Endothelial cell of umbilical vein (primary cell): ENCODE data around the gene CDK5RAP2. TPM values are rescaled to one million over a fixed set of nuclear protein-coding genes. Genes with fewer than 3 reads are reported as not detected.

Experiments used
- BruUV-seq: library from RNA; stranded (reverse); fragments of 400-500 nt; replicated peaks from 2 replicates; lab custom pipeline; 2021; lab: Mats Ljungman, UMichigan
- CTCF ChIA-PET: fragments of 300-600, 350-600 bp; sonication (Branson Sonifier 250); formaldehyde crosslinking; loops from one replicate; lab custom pipeline; 2021; ENCODE audit warnings: antibody characterized with exemption, inconsistent platforms; lab: Charles Lee
- POLR2A ChIA-PET: fragments of 300-600, 350-600 bp; sonication (Branson Sonifier 250); formaldehyde crosslinking; loops from one replicate; lab custom pipeline; 2021; ENCODE audit warnings: antibody characterized with exemption, inconsistent platforms; lab: Charles Lee
- DNase-seq: peaks from one replicate; pipeline ENCODE4 v3.0.0-alpha.2; 2011; ENCODE audit warnings: low read depth, low spot score
- FAIRE-seq: peaks from 2 replicates; lab custom pipeline; 2011; peaks lifted over from hg19 to GRCh38; lab: Jason Lieb, UNC
- H2AFZ ChIP-seq: 2 replicates; pipeline ENCODE4 v1.6.0; 2012; ENCODE audit warnings: low read depth, low read length, control low read depth, inconsistent platforms
- H3K27ac ChIP-seq: 2 replicates; pipeline ENCODE4 v1.5.1; 2011; ENCODE audit warnings: low read depth, mild to moderate bottlenecking, control low read depth, low read length, moderate library complexity; ENCODE audit not compliant: insufficient read depth
- H3K27me3 ChIP-seq, 2 experiments: 2 replicates each; pipeline versions ENCODE4 v1.6.0 to v1.6.1; 2011; ENCODE audit warnings: low read length in 2 of 2, mixed read lengths in 1 of 2; ENCODE audit not compliant: control insufficient read depth in 2 of 2, insufficient read depth in 2 of 2
- H3K36me3 ChIP-seq, 2 experiments: 2 replicates in 1 of 2; 3 replicates in 1 of 2; pipeline ENCODE4 v1.5.1; 2011; ENCODE audit warnings: low read length in 2 of 2, mild to moderate bottlenecking in 1 of 2, moderate library complexity in 1 of 2; ENCODE audit not compliant: control insufficient read depth in 2 of 2, insufficient read depth in 2 of 2; ENCODE audit errors: extremely low read depth in 1 of 2
- H3K4me1 ChIP-seq: 3 replicates; pipeline ENCODE4 v1.5.1; 2011; ENCODE audit warnings: mild to moderate bottlenecking, low read length; ENCODE audit not compliant: control insufficient read depth, insufficient read depth; ENCODE audit errors: extremely low read depth
- H3K4me2 ChIP-seq: 2 replicates; pipeline ENCODE4 v1.6.1; 2011; ENCODE audit warnings: low read length, control low read depth, mixed read lengths; ENCODE audit not compliant: insufficient read depth
- H3K4me3 ChIP-seq, 3 experiments: fragments of 200-600 bp in 1 of 3; sonication (generic), shearing (Covaris generic) in 1 of 3; replicated peaks in 1 of 3; 2 replicates each; pipeline ENCODE4 v1.5.1; 2011 to 2016; ENCODE audit warnings: control low read depth in 3 of 3, low read length in 3 of 3, mild to moderate bottlenecking in 2 of 3, inconsistent platforms in 1 of 3, low read depth in 1 of 3, moderate library complexity in 1 of 3; ENCODE audit not compliant: insufficient read depth in 1 of 3
- H3K79me2 ChIP-seq: 2 replicates; pipeline ENCODE4 v1.6.0; 2012; ENCODE audit warnings: low read length, inconsistent platforms; ENCODE audit not compliant: control insufficient read depth, insufficient read depth
- H3K9ac ChIP-seq: replicated peaks from 2 replicates; pipeline ENCODE3; 2011; ENCODE audit warnings: low read length, control low read depth; ENCODE audit not compliant: insufficient read depth; ENCODE audit errors: extremely low read depth
- H3K9me1 ChIP-seq: replicated peaks from 3 replicates; pipeline ENCODE4 v1.6.0; 2011; ENCODE audit warnings: mild to moderate bottlenecking, low read length; ENCODE audit not compliant: control insufficient read depth, insufficient read depth; ENCODE audit errors: extremely low read depth
- H3K9me3 ChIP-seq: replicated peaks from 2 replicates; pipeline ENCODE4 v1.5.1; 2012; ENCODE audit warnings: low read length, inconsistent platforms; ENCODE audit not compliant: control insufficient read depth, insufficient read depth
- H4K20me1 ChIP-seq: replicated peaks from 2 replicates; pipeline ENCODE3; 2011; ENCODE audit warnings: mild to moderate bottlenecking, low read length; ENCODE audit not compliant: control insufficient read depth, insufficient read depth; ENCODE audit errors: extremely low read depth
- EZH2 ChIP-seq: IDR thresholded peaks from 2 replicates; pipeline ENCODE4 v1.6.1; 2012; ENCODE audit warnings: borderline replicate concordance, low read depth, mild to moderate bottlenecking, moderate library complexity, low read length, inconsistent platforms; ENCODE audit not compliant: severe bottlenecking
- FOS ChIP-seq: IDR thresholded peaks from 2 replicates; pipeline ENCODE4 v1.6.1; 2011; ENCODE audit warnings: mild to moderate bottlenecking, low read length, moderate library complexity, borderline replicate concordance; ENCODE audit not compliant: insufficient read depth
- GATA2 ChIP-seq: IDR thresholded peaks from 2 replicates; pipeline ENCODE4 v1.7.0; 2011; ENCODE audit warnings: low read depth, mild to moderate bottlenecking, moderate library complexity, mixed read lengths, low read length; ENCODE audit not compliant: insufficient read length, insufficient read depth
- JUN ChIP-seq: IDR thresholded peaks from 2 replicates; pipeline ENCODE4 v1.6.1; 2011; ENCODE audit warnings: borderline replicate concordance, low read depth; ENCODE audit not compliant: insufficient read length, insufficient read depth
- MYC ChIP-seq: IDR thresholded peaks from one replicate; pipeline ENCODE4 v1.6.1; 2011; ENCODE audit warnings: mild to moderate bottlenecking, low read depth, low read length
- POLR2A ChIP-seq: IDR thresholded peaks from 2 replicates; pipeline ENCODE4 v1.6.1; 2012; ENCODE audit warnings: low read depth, mild to moderate bottlenecking, control low read depth, low read length
- POLR2AphosphoS5 ChIP-seq: IDR thresholded peaks from 2 replicates; pipeline ENCODE4 v1.6.1; 2012; ENCODE audit warnings: low read depth, mild to moderate bottlenecking, control low read depth, low read length, moderate library complexity; ENCODE audit not compliant: insufficient read depth
- dilution Hi-C: fragments of 300-500 bp; cut with MboI; formaldehyde crosslinking; loops from one replicate; pipeline ENCODE4 v1.15.0; 2019; ENCODE audit warnings: low sequenced_read_pairs; ENCODE audit not compliant: extremely low pct_ligation_motif_present
- intact Hi-C: fragments of 100-400 bp; cut with micrococcal nuclease; formaldehyde crosslinking; loops from one replicate; pipeline ENCODE4 v1.10.0; 2022
- polyA plus RNA-seq, 4 experiments: library from polyadenylated mRNA; depleted of rRNA in 3 of 4; stranded (reverse) in 3 of 4; unstranded in 1 of 4; fragments of >200 nt; gene quantifications; 2 replicates each; pipeline versions ENCODE4 v1.2.1 to v1.2.3, GENCODE V29; 2011 to 2012; ENCODE audit warnings: missing spikeins in 1 of 4
- total RNA-seq: library from RNA; stranded (reverse); gene quantifications from 2 replicates; pipeline ENCODE4 v1.2.3, GENCODE V29; 2021
- TF ChIP-seq, protein P1 (sequence below), 2 donors: IDR thresholded peaks; 1 replicate in 1 of 2; 2 replicates in 1 of 2; pipeline ENCODE4 v1.5.1; 2011; ENCODE audit warnings: low read length in 2 of 2, mild to moderate bottlenecking in 2 of 2, moderate library complexity in 2 of 2, control low read depth in 1 of 2, inconsistent platforms in 1 of 2, low read depth in 1 of 2; ENCODE audit not compliant: insufficient read depth in 1 of 2; ENCODE audit errors: extremely low read depth in 1 of 2
- TF ChIP-seq, protein P2 (sequence below): IDR thresholded peaks from 2 replicates; pipeline ENCODE4 v1.6.1; 2011; ENCODE audit not compliant: insufficient read depth, insufficient read length

The CDK5RAP2 gene
- total and polyA plus RNA-seq, 2 donors (not counting 3 experiments of a cell fraction or from before 2014, with no cell fraction given) = 17.5 to 56.7 TPM

DNA sequence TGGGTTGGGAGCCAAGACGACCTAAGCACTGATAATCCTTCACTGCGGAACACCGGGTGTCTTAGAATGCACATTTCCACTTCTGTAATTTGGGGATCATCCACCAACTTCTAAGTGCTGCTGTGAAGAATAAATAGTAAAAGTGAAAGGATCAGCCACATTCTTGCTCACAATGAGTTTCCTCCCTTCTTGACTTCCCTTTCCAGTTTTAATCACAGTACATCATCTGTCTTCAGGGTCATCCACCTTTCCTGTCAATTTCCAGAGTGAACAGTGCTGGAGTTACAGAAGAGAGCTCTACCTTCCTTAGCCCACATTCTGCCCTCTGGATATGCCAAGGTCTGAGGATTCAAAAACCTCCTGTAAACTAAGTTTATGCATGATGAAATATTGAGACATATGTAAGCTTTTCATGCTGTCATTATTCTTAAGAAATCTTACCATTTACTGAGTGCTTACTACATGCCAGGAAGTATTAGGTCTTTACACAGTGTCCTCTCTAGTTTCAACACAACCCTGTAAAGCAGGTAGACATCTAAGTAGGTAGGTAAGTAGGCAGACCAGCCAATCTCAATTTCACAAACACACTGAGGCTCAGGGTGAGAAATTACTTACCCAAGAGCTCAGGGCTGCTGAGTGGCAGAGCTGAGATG, 105.2 kb downstream of the CDK5RAP2 start:
- CTCF ChIA-PET = interaction anchor here (1.0 kb wide), 1 partner anchor 20 kb away, joined by 3 read pairs; no protein-coding TSS in a partner anchor
- BruUV-seq = no TSS peak
- DNase-seq = peak; percentile 37
- Histone ChIP-seq H4K20me1 (no peaks in the 10 kb centered on the region), H2AFZ (no peak overlapping the region), H3K79me2 (no peaks in the 10 kb centered on the region), H3K27ac (no peak overlapping the region), H3K9me1 (no peaks in the 10 kb centered on the region), H3K9ac (no peak overlapping the region), H3K4me1 (peaks cover 5% of the 10 kb centered on the region), H3K4me3 (no peak overlapping the region), H3K27me3 (no peaks in the 10 kb centered on the region), H3K9me3 (no peaks in the 10 kb centered on the region), H3K4me2 (no peak overlapping the region), H3K36me3 (peaks cover 0 to 9% of the 10 kb centered on the region in 2 experiments)
- TF ChIP-seq POLR2AphosphoS5 = no peak
- TF ChIP-seq, protein P1, sequence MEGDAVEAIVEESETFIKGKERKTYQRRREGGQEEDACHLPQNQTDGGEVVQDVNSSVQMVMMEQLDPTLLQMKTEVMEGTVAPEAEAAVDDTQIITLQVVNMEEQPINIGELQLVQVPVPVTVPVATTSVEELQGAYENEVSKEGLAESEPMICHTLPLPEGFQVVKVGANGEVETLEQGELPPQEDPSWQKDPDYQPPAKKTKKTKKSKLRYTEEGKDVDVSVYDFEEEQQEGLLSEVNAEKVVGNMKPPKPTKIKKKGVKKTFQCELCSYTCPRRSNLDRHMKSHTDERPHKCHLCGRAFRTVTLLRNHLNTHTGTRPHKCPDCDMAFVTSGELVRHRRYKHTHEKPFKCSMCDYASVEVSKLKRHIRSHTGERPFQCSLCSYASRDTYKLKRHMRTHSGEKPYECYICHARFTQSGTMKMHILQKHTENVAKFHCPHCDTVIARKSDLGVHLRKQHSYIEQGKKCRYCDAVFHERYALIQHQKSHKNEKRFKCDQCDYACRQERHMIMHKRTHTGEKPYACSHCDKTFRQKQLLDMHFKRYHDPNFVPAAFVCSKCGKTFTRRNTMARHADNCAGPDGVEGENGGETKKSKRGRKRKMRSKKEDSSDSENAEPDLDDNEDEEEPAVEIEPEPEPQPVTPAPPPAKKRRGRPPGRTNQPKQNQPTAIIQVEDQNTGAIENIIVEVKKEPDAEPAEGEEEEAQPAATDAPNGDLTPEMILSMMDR (IDR thresholded peaks at IDR 0.05; ENCODE audit: extremely low read depth in 1 of 2, insufficient read depth in 1 of 2, low read depth in 1 of 2, low read length in 2 of 2) = no peak
- TF ChIP-seq, protein P2, sequence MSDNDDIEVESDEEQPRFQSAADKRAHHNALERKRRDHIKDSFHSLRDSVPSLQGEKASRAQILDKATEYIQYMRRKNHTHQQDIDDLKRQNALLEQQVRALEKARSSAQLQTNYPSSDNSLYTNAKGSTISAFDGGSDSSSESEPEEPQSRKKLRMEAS = no peak
- no peak for TF ChIP-seq POLR2A
- no peak for TF ChIP-seq MYC
- intact Hi-C loops (loop anchor here (5.0 kb wide), 3 partner anchors 107 to 1187 kb away; partner anchors contain the start of gene BRINP1), dilution Hi-C loops (no loop called here)
- FAIRE-seq = no peak
- POLR2A ChIA-PET = no interaction called here

DNA sequence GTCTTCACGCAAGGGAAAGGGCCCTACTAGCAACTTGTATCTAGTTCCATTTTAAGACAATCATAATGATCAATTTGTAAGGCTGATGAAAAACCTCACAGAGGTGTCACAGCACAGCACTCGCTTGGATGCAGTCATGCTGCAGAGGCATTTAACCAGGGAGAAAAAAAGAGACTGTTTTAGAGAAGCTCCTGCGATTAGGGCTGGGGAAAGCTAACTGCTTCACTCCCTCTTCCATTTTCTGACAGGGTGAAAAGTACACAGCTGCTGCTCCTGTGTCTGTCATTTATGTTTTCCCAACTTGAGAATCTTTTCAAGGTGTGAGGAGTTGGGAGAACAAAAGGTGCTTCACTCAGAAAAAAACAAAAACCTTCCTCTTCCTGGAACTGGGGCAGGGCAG, 106.4 kb downstream of the CDK5RAP2 start:
- H3K4me3 ChIP-seq = no peak overlapping the region
- no peaks in the 10 kb centered on the region for H3K9me1 ChIP-seq
- peaks cover 0 to 9% of the 10 kb centered on the region in 2 experiments for H3K36me3 ChIP-seq
- H3K27ac ChIP-seq = no peak overlapping the region
- intact Hi-C loops (no loop called here), dilution Hi-C loops (no loop called here)
- H3K9me3 ChIP-seq = no peaks in the 10 kb centered on the region
- H3K4me2 ChIP-seq = no peak overlapping the region
- TF ChIP-seq GATA2 (no peak), POLR2A (no peak), POLR2AphosphoS5 (no peak), EZH2 (no peak), MYC (no peak), FOS (no peak), JUN (no peak)
- TF ChIP-seq, protein P2 = no peak
- TF ChIP-seq, protein P1 (IDR thresholded peaks at IDR 0.05; ENCODE audit: extremely low read depth in 1 of 2, insufficient read depth in 1 of 2, low read depth in 1 of 2, low read length in 2 of 2) = no peak
- FAIRE-seq (no peak), DNase-seq (no peak)
- CTCF ChIA-PET = no interaction called here
- no peak overlapping the region for H2AFZ ChIP-seq
- POLR2A ChIA-PET = no interaction called here
- BruUV-seq = no TSS peak
- H3K27me3 ChIP-seq = no peaks in the 10 kb centered on the region
- peaks cover 5% of the 10 kb centered on the region for H3K4me1 ChIP-seq
- H3K9ac ChIP-seq = no peak overlapping the region
- no peaks in the 10 kb centered on the region for H3K79me2 ChIP-seq
- no peaks in the 10 kb centered on the region for H4K20me1 ChIP-seq
